A673 (cell line): ENCODE measurements around the gene CFL2. TPM values are rescaled to one million over a fixed set of nuclear protein-coding genes. Genes with fewer than 3 reads are reported as not detected.
"Not testable (repeated sequence)": the region's sequence is repeated elsewhere in the genome, so short reads cannot be mapped to it uniquely, and the experiment has no call there.

Experiments
- BruUV-seq: library from RNA; stranded (reverse); fragments of 400-500 nt; replicated peaks from 2 replicates; lab custom pipeline; 2021; lab: Mats Ljungman, UMichigan
- CTCF ChIA-PET: fragments of 300-600 bp; sonication (Branson Sonifier 250); formaldehyde crosslinking; loops from one replicate; lab custom pipeline; 2022; ENCODE audit warnings: antibody characterized with exemption; lab: Charles Lee
- POLR2A ChIA-PET: fragments of 300-600 bp; sonication (Branson Sonifier 250); formaldehyde crosslinking; loops from one replicate; lab custom pipeline; 2022; ENCODE audit warnings: antibody characterized with exemption; ENCODE audit not compliant: low non-redundant PET; lab: Charles Lee
- DNase-seq: peaks from one replicate; pipeline ENCODE4 v3.0.0-alpha.2; 2015; ENCODE audit warnings: low spot score
- H3K27ac ChIP-seq: fragments of 200-600 bp; sonication (generic); 2 replicates; pipeline ENCODE4 v1.5.1; 2016; ENCODE audit warnings: mixed run types, low read depth, mild to moderate bottlenecking, mixed read lengths, antibody characterized with exemption, low read length; ENCODE audit not compliant: poor library complexity, severe bottlenecking
- H3K27me3 ChIP-seq: fragments of 200-600 bp; sonication (generic); replicated peaks from 2 replicates; pipeline ENCODE4 v1.6.1; 2017; ENCODE audit warnings: mixed run types, low read depth, mild to moderate bottlenecking, mixed read lengths, antibody characterized with exemption, low read length; ENCODE audit not compliant: insufficient read depth, poor library complexity
- H3K36me3 ChIP-seq: fragments of 200-600 bp; sonication (generic); 2 replicates; pipeline ENCODE4 v1.6.1; 2016; ENCODE audit warnings: mixed run types, mild to moderate bottlenecking, mixed read lengths, antibody characterized with exemption, low read length; ENCODE audit not compliant: insufficient read depth, poor library complexity, severe bottlenecking
- H3K4me1 ChIP-seq: fragments of 200-600 bp; sonication (generic); 2 replicates; pipeline ENCODE4 v1.6.1; 2017; ENCODE audit warnings: mixed run types, mild to moderate bottlenecking, mixed read lengths, antibody characterized with exemption, low read length; ENCODE audit not compliant: insufficient read depth, poor library complexity, severe bottlenecking
- H3K4me3 ChIP-seq: fragments of 200-600 bp; sonication (generic); 2 replicates; pipeline ENCODE4 v1.5.1; 2016; ENCODE audit warnings: low read depth, mixed run types, mild to moderate bottlenecking, mixed read lengths, low read length; ENCODE audit not compliant: poor library complexity, severe bottlenecking
- H3K9me3 ChIP-seq: fragments of 200-600 bp; sonication (generic); 2 replicates; pipeline ENCODE4 v1.6.1; 2016; ENCODE audit warnings: mixed run types, low read depth, mild to moderate bottlenecking, mixed read lengths, antibody characterized with exemption, low read length; ENCODE audit not compliant: poor library complexity, severe bottlenecking
- CTCF ChIP-seq: fragments of 300-800, 200-600 bp; sonication (generic); conservative IDR thresholded peaks from 2 replicates; pipeline ENCODE4 v1.5.1; 2017; ENCODE audit warnings: low read depth, mild to moderate bottlenecking, antibody characterized with exemption, low read length, moderate library complexity, mixed read lengths
- EZH2 ChIP-seq: fragments of 200-600 bp; sonication (generic); IDR thresholded peaks from 2 replicates; pipeline ENCODE4 v1.6.1; 2017; ENCODE audit warnings: borderline replicate concordance, low read depth, mild to moderate bottlenecking, mixed read lengths, antibody characterized with exemption, low read length; ENCODE audit not compliant: poor library complexity, severe bottlenecking
- intact Hi-C: fragments of 100-400 bp; cut with micrococcal nuclease; formaldehyde crosslinking; loops from one replicate; pipeline ENCODE4 v1.10.0; 2022; ENCODE audit not compliant: unreplicated experiment
- total RNA-seq: library from RNA; stranded (reverse); gene quantifications from 2 replicates; pipeline ENCODE4 v1.2.3, GENCODE V29; 2021

The CFL2 gene
- total RNA-seq, 1 experiment from 2014 or later, result 89.4 TPM

- H3K4me1 ChIP-seq, result no peaks in the 10 kb centered on the region
- CTCF ChIA-PET, result no interaction called here
- H3K36me3 ChIP-seq, result no peaks in the 10 kb centered on the region
- H3K9me3 ChIP-seq, result no peaks in the 10 kb centered on the region
- no peaks in the 10 kb centered on the region for H3K27me3 ChIP-seq
- intact Hi-C loops, result no loop called here
- BruUV-seq, result no TSS peak
- no peak overlapping the region for H3K4me3 ChIP-seq
- POLR2A ChIA-PET, result no interaction called here
- TF ChIP-seq EZH2 (no peak), CTCF (no peak)
- no peak for DNase-seq
- H3K27ac ChIP-seq, result no peak overlapping the region
These were observed 28.1 kb upstream of the CFL2 start for GRCh38 chr14:34742270-34743115.

- Histone ChIP-seq H3K4me3 (no peak overlapping the region), H3K27ac (no peak overlapping the region), H3K4me1 (no peaks in the 10 kb centered on the region), H3K27me3 (no peaks in the 10 kb centered on the region), H3K36me3 (no peaks in the 10 kb centered on the region), H3K9me3 (no peaks in the 10 kb centered on the region)
- no TSS peak for BruUV-seq
- TF ChIP-seq EZH2 (no peak), CTCF (no peak)
- DNase-seq, result no peak
- CTCF ChIA-PET, result no interaction called here
- POLR2A ChIA-PET, result no interaction called here
- intact Hi-C loops, result no loop called here
These were observed 27.4 kb upstream of the CFL2 start for GRCh38 chr14:34741840-34742239.

GRCh38 chr14:34740139-34740538, 25.7 kb upstream of the CFL2 start:
- BruUV-seq, H3K27ac ChIP-seq, H3K9me3 ChIP-seq, H3K4me1 ChIP-seq, H3K27me3 ChIP-seq, intact Hi-C loops, H3K4me3 ChIP-seq, DNase-seq, H3K36me3 ChIP-seq: not testable (repeated sequence)
- ChIA-PET POLR2A (interaction anchor here (0.6 kb wide), 1 partner anchor 360 kb away, joined by 10 read pairs; no protein-coding TSS in a partner anchor), CTCF (interaction anchor here (0.6 kb wide), 1 partner anchor 9 kb away, joined by 4 read pairs; no protein-coding TSS in a partner anchor)

- BruUV-seq, POLR2A ChIA-PET, DNase-seq, H3K27me3 ChIP-seq, H3K9me3 ChIP-seq, H3K4me1 ChIP-seq, CTCF ChIA-PET, H3K36me3 ChIP-seq, H3K4me3 ChIP-seq, H3K27ac ChIP-seq, intact Hi-C loops: not testable (repeated sequence)
These were observed 22.7 kb upstream of the CFL2 start for GRCh38 chr14:34737079-34737478.
